HCT116 (cell line): ENCODE results near the gene TRPC1. TPM values are rescaled to one million over a fixed set of nuclear protein-coding genes. Genes with fewer than 3 reads are reported as not detected.

Source experiments
- ATAC-seq: fragments of 200-7000 bp; cut with Tn5 transposase; 2 replicates; pipeline ENCODE4 v1.9.1; 2020; ENCODE audit warnings: mild to moderate bottlenecking, moderate library complexity
- BruUV-seq: library from RNA; stranded (reverse); fragments of 400-500 nt; replicated peaks from 2 replicates; lab custom pipeline; 2021; lab: Mats Ljungman, UMichigan
- CTCF ChIA-PET: fragments of 300-600 bp; sonication (Branson Sonifier 250); formaldehyde crosslinking; loops from one replicate; lab custom pipeline; 2021; ENCODE audit warnings: antibody characterized with exemption; lab: Charles Lee
- POLR2A ChIA-PET: fragments of 300-600, 350-600 bp; sonication (Branson Sonifier 250); formaldehyde crosslinking; loops from one replicate; lab custom pipeline; 2021; ENCODE audit warnings: antibody characterized with exemption; lab: Charles Lee
- RAD21 ChIA-PET, 2 experiments: fragments of 300-600 bp; sonication (Branson Sonifier 250); formaldehyde crosslinking; loops; one replicate each; lab custom pipeline; 2023; ENCODE audit warnings: low total read pairs in 2 of 2; ENCODE audit not compliant: uncharacterized antibody in 2 of 2, unreplicated experiment in 2 of 2, low non-redundant PET in 1 of 2; lab: Charles Lee
- DNase-seq: peaks from one replicate; pipeline ENCODE4 v3.0.0-alpha.2; 2010; ENCODE audit warnings: low read depth, low spot score
- H2AFZ ChIP-seq: fragments of 200-600 bp; shearing (Covaris generic), sonication (generic); 2 replicates; pipeline ENCODE4 v1.6.1; 2017; ENCODE audit warnings: low read depth, mixed run types, mixed read lengths, antibody characterized with exemption, low read length; ENCODE audit not compliant: poor library complexity, severe bottlenecking
- H3K27ac ChIP-seq: 2 replicates; pipeline ENCODE4 v1.5.1; 2012; ENCODE audit warnings: low read depth, low read length
- H3K27me3 ChIP-seq: fragments of 200-600 bp; sonication (generic); 2 replicates; pipeline ENCODE4 v1.6.1; 2016; ENCODE audit warnings: mixed run types, low read length, mixed read lengths; ENCODE audit not compliant: insufficient read depth
- H3K36me3 ChIP-seq, 2 experiments: fragments of 200-500 bp in 1 of 2; fragments of 200-600 bp in 1 of 2; sonication (Bioruptor generic) in 1 of 2; sonication (generic) in 1 of 2; 2 replicates each; pipeline versions ENCODE4 v1.5.1 to v1.6.1; 2014 to 2016; ENCODE audit warnings: low read length in 2 of 2, inconsistent platforms in 1 of 2, mixed read lengths in 1 of 2, mixed run types in 1 of 2; ENCODE audit not compliant: insufficient read depth in 2 of 2, control insufficient read depth in 1 of 2
- H3K4me1 ChIP-seq, 2 experiments: fragments of 200-600 bp in 1 of 2; sonication (generic) in 1 of 2; 2 replicates each; pipeline versions ENCODE4 v1.5.1 to v1.6.1; 2012 to 2017; ENCODE audit warnings: low read length in 2 of 2, inconsistent platforms in 1 of 2, mild to moderate bottlenecking in 1 of 2, mixed read lengths in 1 of 2, mixed run types in 1 of 2, moderate library complexity in 1 of 2; ENCODE audit not compliant: insufficient read depth in 2 of 2, control insufficient read depth in 1 of 2
- H3K4me2 ChIP-seq: fragments of 200-600 bp; sonication (generic); 2 replicates; pipeline ENCODE4 v1.6.1; 2017; ENCODE audit warnings: mixed run types, low read length, mixed read lengths
- H3K4me3 ChIP-seq, 2 experiments: fragments of 200-600 bp in 1 of 2; sonication (generic) in 1 of 2; replicated peaks in 1 of 2; 2 replicates each; pipeline ENCODE4 v1.5.1; 2011 to 2016; ENCODE audit warnings: low read length in 2 of 2, control low read depth in 1 of 2, low read depth in 1 of 2, mild to moderate bottlenecking in 1 of 2, mixed read lengths in 1 of 2, mixed run types in 1 of 2
- H3K79me2 ChIP-seq: fragments of 200-600 bp; sonication (generic); 2 replicates; pipeline ENCODE4 v1.6.1; 2017; ENCODE audit warnings: mild to moderate bottlenecking, mixed run types, low read length, moderate library complexity, mixed read lengths; ENCODE audit not compliant: insufficient read depth
- H3K9ac ChIP-seq: fragments of 200-600 bp; sonication (generic); 2 replicates; pipeline ENCODE4 v1.6.1; 2016; ENCODE audit warnings: low read length, mixed read lengths
- H3K9me2 ChIP-seq: fragments of 200-600 bp; sonication (generic), shearing (Covaris generic); 2 replicates; pipeline ENCODE4 v1.6.1; 2017; ENCODE audit warnings: mixed run types, mild to moderate bottlenecking, moderate library complexity; ENCODE audit not compliant: insufficient read depth
- H3K9me3 ChIP-seq, 2 experiments: fragments of 200-500 bp in 1 of 2; fragments of 200-600 bp in 1 of 2; sonication (Bioruptor generic) in 1 of 2; sonication (generic) in 1 of 2; 2 replicates each; pipeline ENCODE4 v1.6.1; 2014 to 2017; ENCODE audit warnings: low read length in 2 of 2, mixed read lengths in 2 of 2, inconsistent platforms in 1 of 2, low read depth in 1 of 2, mild to moderate bottlenecking in 1 of 2, mixed run types in 1 of 2, moderate library complexity in 1 of 2; ENCODE audit not compliant: control insufficient read depth in 1 of 2, insufficient read depth in 1 of 2
- H4K20me1 ChIP-seq: fragments of 200-600 bp; sonication (generic), shearing (Covaris generic); 2 replicates; pipeline ENCODE4 v1.6.1; 2017; ENCODE audit warnings: mixed run types, mild to moderate bottlenecking, moderate library complexity; ENCODE audit not compliant: insufficient read depth
- ATF3 ChIP-seq: IDR thresholded peaks from 2 replicates; pipeline ENCODE4 v1.6.1; 2012
- CBX3 ChIP-seq: IDR thresholded peaks from 2 replicates; pipeline ENCODE4 v1.6.1; 2012; ENCODE audit warnings: low read depth
- CEBPB ChIP-seq: IDR thresholded peaks from 2 replicates; pipeline ENCODE4 v1.6.1; 2012; ENCODE audit warnings: low read depth
- CTCF ChIP-seq, 3 experiments: fragments of 200-600 bp in 1 of 3; sonication (generic) in 1 of 3; IDR thresholded peaks in 2 of 3; conservative IDR thresholded peaks in 1 of 3; 2 replicates each; pipeline ENCODE4 v1.5.1; 2012 to 2017; ENCODE audit warnings: low read depth in 2 of 3, low read length in 2 of 3, antibody characterized with exemption in 1 of 3, borderline replicate concordance in 1 of 3, control low read depth in 1 of 3, mild to moderate bottlenecking in 1 of 3, mixed read lengths in 1 of 3, mixed run types in 1 of 3, moderate library complexity in 1 of 3; ENCODE audit not compliant: insufficient read depth in 1 of 3
- ELF1 ChIP-seq: IDR thresholded peaks from 2 replicates; pipeline ENCODE4 v1.6.1; 2012; ENCODE audit warnings: low read depth, borderline replicate concordance
- EZH2 ChIP-seq: fragments of 200-600 bp; sonication (generic); IDR thresholded peaks from 2 replicates; pipeline ENCODE4 v1.6.1; 2017; ENCODE audit warnings: antibody characterized with exemption, mixed run types
- EZH2phosphoT487 ChIP-seq: fragments of 200-600 bp; IDR thresholded peaks from 2 replicates; pipeline ENCODE4 v1.6.1; 2018; ENCODE audit warnings: antibody characterized with exemption, borderline replicate concordance
- JUND ChIP-seq: IDR thresholded peaks from 2 replicates; pipeline ENCODE4 v1.6.1; 2012
- MAX ChIP-seq: IDR thresholded peaks from 2 replicates; pipeline ENCODE4 v1.6.1; 2012
- POLR2AphosphoS5 ChIP-seq: IDR thresholded peaks from 2 replicates; pipeline ENCODE4 v1.6.1; 2011; ENCODE audit warnings: mild to moderate bottlenecking, low read depth, low read length, moderate library complexity
- RAD21 ChIP-seq: IDR thresholded peaks from 2 replicates; pipeline ENCODE4 v1.6.1; 2012; ENCODE audit warnings: low read depth, mild to moderate bottlenecking
- REST ChIP-seq: IDR thresholded peaks from 2 replicates; pipeline ENCODE4 v1.6.1; 2012; ENCODE audit warnings: low read depth
- SRF ChIP-seq: IDR thresholded peaks from 2 replicates; pipeline ENCODE4 v1.6.1; 2012; ENCODE audit warnings: low read depth
- ZBTB33 ChIP-seq: IDR thresholded peaks from 2 replicates; pipeline ENCODE4 v1.6.1; 2011; ENCODE audit warnings: mild to moderate bottlenecking, low read length, moderate library complexity; ENCODE audit not compliant: insufficient replicate concordance; ENCODE audit errors: extremely low read depth
- ZNF274 ChIP-seq: fragments of 200-500 bp; sonication (Bioruptor generic); IDR thresholded peaks from 2 replicates; pipeline ENCODE4 v1.6.1; 2014; ENCODE audit warnings: mild to moderate bottlenecking, low read depth, low read length, inconsistent platforms
- intact Hi-C: fragments of 100-400 bp; cut with micrococcal nuclease; formaldehyde crosslinking; loops from 2 replicates; pipeline ENCODE4 v1.10.0; 2022
- total RNA-seq: library from RNA; stranded (reverse); gene quantifications from one replicate; pipeline ENCODE4 v1.2.1, GENCODE V29; 2021; ENCODE audit not compliant: unreplicated experiment

The TRPC1 gene
- total RNA-seq, 1 experiment from 2014 or later, result 6.1 TPM

GRCh38 chr3:142815803-142816202, 92.0 kb downstream of the TRPC1 start:
- POLR2A ChIA-PET, result no interaction called here
- H3K27me3 ChIP-seq, result no peaks in the 10 kb centered on the region
- RAD21 ChIA-PET, result no interaction called here
- no peak overlapping the region for H3K4me3 ChIP-seq
- H3K36me3 ChIP-seq, result no peaks in the 10 kb centered on the region
- no peak for DNase-seq
- H3K27ac ChIP-seq, result no peak overlapping the region
- H3K9ac ChIP-seq, result no peak overlapping the region
- no peaks in the 10 kb centered on the region for H3K4me1 ChIP-seq
- CTCF ChIA-PET, result no interaction called here
- no peaks in the 10 kb centered on the region for H3K9me2 ChIP-seq
- no peaks in the 10 kb centered on the region for H3K79me2 ChIP-seq
- H4K20me1 ChIP-seq, result no peaks in the 10 kb centered on the region
- no peak overlapping the region for H2AFZ ChIP-seq
- TF ChIP-seq CBX3 (no peak), EZH2phosphoT487 (no peak), CTCF (IDR thresholded peaks at IDR 0.05 in 2 of 3, conservative IDR thresholded peaks at IDR 0.05 in 1 of 3; ENCODE audit: borderline replicate concordance in 1 of 3, insufficient read depth in 1 of 3, low read depth in 2 of 3, low read length in 2 of 3) (no peak), ZNF274 (no peak), ZBTB33 (no peak), CEBPB (no peak), JUND (no peak), RAD21 (no peak), ELF1 (no peak), EZH2 (no peak), REST (no peak), POLR2AphosphoS5 (no peak), MAX (no peak), ATF3 (no peak), SRF (no peak)
- no TSS peak for BruUV-seq
- intact Hi-C loops, result no loop called here
- no peaks in the 10 kb centered on the region for H3K9me3 ChIP-seq
- H3K4me2 ChIP-seq, result no peak overlapping the region
- no peak for ATAC-seq
